Gastroesophageal sphincter (tissue), 4 donors: ENCODE data around the gene PRDM16. TPM values are rescaled to one million over a fixed set of nuclear protein-coding genes. Genes with fewer than 3 reads are reported as not detected.

Experiments used
- ATAC-seq: fragments of 150-250 bp; one replicate; pipeline ENCODE4 v1.9.1; 2016; ENCODE audit warnings: mild to moderate bottlenecking, moderate library complexity
- H3K27ac ChIP-seq, 4 donors: fragments of 200-600 bp; sonication (generic) in 3 of 4; 1 replicate in 3 of 4; 2 replicates in 1 of 4; pipeline ENCODE4 v1.5.1; 2016 to 2019
- H3K27me3 ChIP-seq: fragments of 200-600 bp; sonication (generic); one replicate; pipeline ENCODE4 v1.5.1; 2019
- H3K36me3 ChIP-seq, 2 donors: fragments of 200-600 bp; sonication (generic); one replicate each; pipeline ENCODE4 v1.5.1; 2019; ENCODE audit warnings: control low read depth in 1 of 2
- H3K4me1 ChIP-seq, 3 donors: fragments of 200-600 bp; sonication (generic); 1 replicate in 2 of 3; 2 replicates in 1 of 3; pipeline ENCODE4 v1.5.1; 2016 to 2019; ENCODE audit warnings: control low read depth in 2 of 3
- H3K4me3 ChIP-seq, 2 donors: fragments of 200-600 bp; sonication (generic); one replicate each; pipeline ENCODE4 v1.5.1; 2019; ENCODE audit warnings: mild to moderate bottlenecking in 1 of 2, moderate library complexity in 1 of 2
- H3K9me3 ChIP-seq, 3 donors: fragments of 200-600 bp; sonication (generic); one replicate each; pipeline ENCODE4 v1.5.1; 2017 to 2019; ENCODE audit warnings: control low read depth in 2 of 3
- EP300 ChIP-seq: sonication (generic); formaldehyde crosslinking; IDR thresholded peaks from one replicate; pipeline ENCODE4 v1.6.1; 2017; ENCODE audit warnings: antibody characterized with exemption, mild to moderate bottlenecking
- POLR2A ChIP-seq, 2 donors: fragments of 450-650 bp; IDR thresholded peaks; one replicate each; pipeline ENCODE4 v1.6.1; 2017; ENCODE audit warnings: antibody characterized with exemption in 2 of 2, mild to moderate bottlenecking in 2 of 2, moderate library complexity in 1 of 2
- POLR2AphosphoS5 ChIP-seq: sonication (generic); formaldehyde crosslinking; IDR thresholded peaks from one replicate; pipeline ENCODE4 v1.6.1; 2017; ENCODE audit warnings: antibody characterized with exemption
- WGBS, 2 donors: methylation state at CpG; one replicate each; pipeline ENCODE4 v1.1.5; 2018; ENCODE audit warnings: low coverage in 1 of 2; 5-methylcytosine and 5-hydroxymethylcytosine counted together
- total RNA-seq, 4 donors: library from RNA; depleted of rRNA; stranded (reverse); fragments of >200 nt; gene quantifications; one replicate each; pipeline ENCODE4 v1.1.0, GENCODE V29; 2016
- TF ChIP-seq, protein P1 (sequence below), 4 experiments: fragments of 200-600 bp in 2 of 4; fragments of 450-650 bp in 2 of 4; sonication (generic) in 1 of 4; IDR thresholded peaks; one replicate each; pipeline ENCODE4 v1.5.1; 2017 to 2019; ENCODE audit warnings: antibody characterized with exemption in 4 of 4, mild to moderate bottlenecking in 2 of 4, moderate library complexity in 2 of 4

PRDM16 gene
- total RNA-seq, 4 donors from 2014 or later, result 1.1 to 3.4 (median 1.6) TPM

DNA sequence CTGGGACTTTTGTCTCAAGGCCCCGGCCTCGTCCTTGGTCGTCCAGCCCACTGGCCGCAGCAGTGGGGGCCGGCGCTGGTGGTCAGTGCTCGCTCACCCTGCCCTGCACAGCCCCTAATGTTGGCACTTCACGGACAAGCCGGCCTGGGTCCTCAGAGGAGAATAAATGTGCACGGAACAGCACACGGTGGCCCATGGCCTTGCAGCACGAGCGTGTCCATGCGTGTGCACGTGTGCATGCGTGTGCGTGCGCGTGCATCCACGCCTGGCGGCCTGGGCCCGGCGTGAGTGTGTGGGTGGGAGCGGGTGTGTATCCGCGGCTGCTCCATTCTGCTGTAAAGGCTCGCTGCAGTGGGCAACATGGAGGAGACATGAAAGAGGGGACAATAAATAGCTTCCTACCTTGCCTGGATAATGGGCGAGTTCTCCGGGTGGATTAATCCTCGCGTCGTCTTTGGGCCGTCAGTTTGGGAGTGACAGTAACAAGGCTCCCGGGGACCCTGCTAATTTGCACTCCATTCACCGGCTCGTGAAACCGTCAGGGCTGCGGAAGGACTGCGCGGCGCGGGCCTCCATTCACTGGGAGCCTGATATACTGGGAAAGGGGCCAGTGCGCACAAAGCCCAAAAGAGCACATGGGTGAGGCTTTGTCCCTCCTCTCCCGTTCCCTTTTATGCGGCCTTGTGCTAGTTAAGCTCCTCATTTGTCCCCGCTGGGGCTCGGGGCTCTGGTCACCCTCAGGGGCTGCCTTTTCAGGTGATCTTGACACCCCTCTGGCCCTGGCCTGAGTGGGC, 142.8 kb downstream of the PRDM16 start:
- ATAC-seq, result no peak
- Histone ChIP-seq H3K9me3 (no peaks in the 10 kb centered on the region), H3K4me1 (peaks cover 0 to 6% (median 0%) of the 10 kb centered on the region in 3 donors), H3K27ac (no peak overlapping the region), H3K4me3 (no peak overlapping the region), H3K36me3 (no peaks in the 10 kb centered on the region), H3K27me3 (peaks cover 33% of the 10 kb centered on the region)
- TF ChIP-seq POLR2AphosphoS5 (no peak), POLR2A (IDR thresholded peaks at IDR 0.05) (no peak), EP300 (no peak)
- TF ChIP-seq, protein P1, sequence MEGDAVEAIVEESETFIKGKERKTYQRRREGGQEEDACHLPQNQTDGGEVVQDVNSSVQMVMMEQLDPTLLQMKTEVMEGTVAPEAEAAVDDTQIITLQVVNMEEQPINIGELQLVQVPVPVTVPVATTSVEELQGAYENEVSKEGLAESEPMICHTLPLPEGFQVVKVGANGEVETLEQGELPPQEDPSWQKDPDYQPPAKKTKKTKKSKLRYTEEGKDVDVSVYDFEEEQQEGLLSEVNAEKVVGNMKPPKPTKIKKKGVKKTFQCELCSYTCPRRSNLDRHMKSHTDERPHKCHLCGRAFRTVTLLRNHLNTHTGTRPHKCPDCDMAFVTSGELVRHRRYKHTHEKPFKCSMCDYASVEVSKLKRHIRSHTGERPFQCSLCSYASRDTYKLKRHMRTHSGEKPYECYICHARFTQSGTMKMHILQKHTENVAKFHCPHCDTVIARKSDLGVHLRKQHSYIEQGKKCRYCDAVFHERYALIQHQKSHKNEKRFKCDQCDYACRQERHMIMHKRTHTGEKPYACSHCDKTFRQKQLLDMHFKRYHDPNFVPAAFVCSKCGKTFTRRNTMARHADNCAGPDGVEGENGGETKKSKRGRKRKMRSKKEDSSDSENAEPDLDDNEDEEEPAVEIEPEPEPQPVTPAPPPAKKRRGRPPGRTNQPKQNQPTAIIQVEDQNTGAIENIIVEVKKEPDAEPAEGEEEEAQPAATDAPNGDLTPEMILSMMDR (IDR thresholded peaks at IDR 0.05), result no peak
- WGBS, 2 donors, result 92 to 94% methylated on average over 13 to 21 of the region's 47 CpGs

- Histone ChIP-seq H3K36me3 (no peaks in the 10 kb centered on the region), H3K9me3 (no peaks in the 10 kb centered on the region), H3K27ac (no peak overlapping the region), H3K4me1 (peaks cover 0 to 15% (median 0%) of the 10 kb centered on the region in 3 donors), H3K4me3 (no peak overlapping the region), H3K27me3 (peaks cover 42% of the 10 kb centered on the region)
- TF ChIP-seq EP300 (no peak), POLR2AphosphoS5 (no peak), POLR2A (IDR thresholded peaks at IDR 0.05) (no peak)
- TF ChIP-seq, protein P1 (IDR thresholded peaks at IDR 0.05), result no peak
- ATAC-seq, result no peak
- WGBS, 2 donors, result 79 to 88% methylated on average over 3 to 6 of the region's 34 CpGs
These were observed 143.7 kb downstream of the PRDM16 start for GRCh38 chr1:3212453-3213355.

DNA sequence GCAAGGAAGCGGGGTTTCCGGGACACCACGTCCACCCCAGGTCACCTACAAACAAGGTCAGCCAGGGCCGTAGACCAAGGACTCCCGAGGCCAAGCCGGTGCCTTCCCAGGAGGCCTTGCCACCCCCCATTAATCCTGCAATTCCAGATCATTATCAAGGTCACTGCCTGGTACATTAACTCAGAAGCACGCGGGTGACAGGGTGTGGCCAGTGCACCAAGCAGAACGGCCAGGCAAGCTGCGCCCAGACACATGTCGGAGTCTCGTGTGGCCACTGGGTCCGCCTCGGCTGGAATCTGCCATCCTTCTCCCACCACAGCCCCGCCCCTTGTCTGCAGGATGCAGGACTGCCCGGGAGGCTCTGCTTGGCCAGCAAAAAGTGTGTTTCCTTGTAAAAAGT, 144.7 kb downstream of the PRDM16 start:
- Histone ChIP-seq H3K9me3 (no peaks in the 10 kb centered on the region), H3K27me3 (peaks cover 53% of the 10 kb centered on the region), H3K4me1 (peaks cover 0 to 25% (median 0%) of the 10 kb centered on the region in 3 donors), H3K36me3 (no peaks in the 10 kb centered on the region), H3K27ac (no peak overlapping the region), H3K4me3 (no peak overlapping the region)
- no peak for ATAC-seq
- TF ChIP-seq POLR2A (IDR thresholded peaks at IDR 0.05), result no peak
- no peak for TF ChIP-seq POLR2AphosphoS5
- TF ChIP-seq, protein P1 (IDR thresholded peaks at IDR 0.05), result no peak
- TF ChIP-seq EP300, result no peak
- 83% methylated on average over 1 of the region's 16 CpGs; no CpG with 5 or more reads in 1 of the 2 donors for WGBS, 2 donors

- WGBS, 2 donors, result 56 to 58% methylated on average over 11 to 14 of the region's 27 CpGs
- H3K27me3 ChIP-seq, result peaks cover 63% of the 10 kb centered on the region
- H3K36me3 ChIP-seq, result no peaks in the 10 kb centered on the region
- TF ChIP-seq POLR2AphosphoS5, result no peak
- no peak for TF ChIP-seq POLR2A (IDR thresholded peaks at IDR 0.05)
- TF ChIP-seq, protein P1 (IDR thresholded peaks at IDR 0.05), result no peak
- H3K4me1 ChIP-seq, result peaks cover 0 to 41% (median 0%) of the 10 kb centered on the region in 3 donors
- H3K9me3 ChIP-seq, result no peaks in the 10 kb centered on the region
- H3K27ac ChIP-seq, result no peak overlapping the region
- ATAC-seq, result no peak
- H3K4me3 ChIP-seq, result no peak overlapping the region
These were observed 146.4 kb downstream of the PRDM16 start for GRCh38 chr1:3215198-3216014.
